SU-DHL-6 (cell line): Measurements from ENCODE around the gene TMEM129.

Experiments used
- H2AFZ ChIP-seq: fragments of 200-600 bp; sonication (generic); 2 replicates; pipeline ENCODE4 v1.6.1; 2014; ENCODE audit warnings: low read depth, mild to moderate bottlenecking, moderate library complexity, mixed read lengths, antibody characterized with exemption, low read length; ENCODE audit not compliant: severe bottlenecking
- H3F3A ChIP-seq: fragments of 200-600 bp; shearing (Covaris generic); 2 replicates; pipeline ENCODE4 v1.6.0; 2016; ENCODE audit warnings: antibody characterized with exemption, mild to moderate bottlenecking; ENCODE audit not compliant: insufficient read depth
- H3K27ac ChIP-seq: fragments of 200-600 bp; sonication (generic); 2 replicates; pipeline ENCODE4 v1.5.1; 2016; ENCODE audit warnings: low read depth, mild to moderate bottlenecking, low read length, moderate library complexity, mixed read lengths
- H3K27me3 ChIP-seq: fragments of 200-600 bp; sonication (generic), shearing (Covaris generic); 2 replicates; pipeline ENCODE4 v1.6.0; 2014; ENCODE audit warnings: mild to moderate bottlenecking, low read length
- H3K36me3 ChIP-seq: fragments of 200-600 bp; sonication (generic); 2 replicates; pipeline ENCODE4 v1.6.1; 2014; ENCODE audit warnings: mild to moderate bottlenecking, low read length, mixed read lengths
- H3K4me2 ChIP-seq: fragments of 300-600, 200-600 bp; shearing (Covaris generic), sonication (generic); 2 replicates; pipeline ENCODE4 v1.6.0; 2014; ENCODE audit warnings: low read length, low read depth, mild to moderate bottlenecking; ENCODE audit not compliant: poor library complexity, severe bottlenecking
- H3K4me3 ChIP-seq: fragments of 200-600 bp; sonication (generic); 2 replicates; pipeline ENCODE4 v1.5.1; 2014; ENCODE audit warnings: antibody characterized with exemption, low read length, mild to moderate bottlenecking, mixed read lengths; ENCODE audit not compliant: insufficient read depth, poor library complexity, severe bottlenecking
- H3K79me2 ChIP-seq: fragments of 200-600 bp; sonication (generic); 2 replicates; pipeline ENCODE4 v1.6.1; 2014; ENCODE audit warnings: mild to moderate bottlenecking, low read length, moderate library complexity; ENCODE audit not compliant: insufficient read depth
- H3K9ac ChIP-seq: fragments of 200-600 bp; sonication (generic); 2 replicates; pipeline ENCODE4 v1.7.0; 2014; ENCODE audit warnings: mild to moderate bottlenecking, low read length
- H3K9me2 ChIP-seq: fragments of 200-600 bp; sonication (generic); replicated peaks from 2 replicates; pipeline ENCODE4 v1.6.1; 2014; ENCODE audit warnings: low read length; ENCODE audit not compliant: insufficient read depth
- H3K9me3 ChIP-seq: fragments of 200-600 bp; sonication (generic); 2 replicates; pipeline ENCODE4 v1.6.1; 2014; ENCODE audit warnings: low read length, mixed read lengths; ENCODE audit not compliant: insufficient read depth
- H4K20me1 ChIP-seq: fragments of 200-600 bp; sonication (generic); 2 replicates; pipeline ENCODE4 v1.6.1; 2014; ENCODE audit warnings: low read depth, mild to moderate bottlenecking, antibody characterized with exemption, low read length, moderate library complexity, mixed read lengths
- EZH2phosphoT487 ChIP-seq: fragments of 200-600 bp; sonication (generic), shearing (Covaris generic); conservative IDR thresholded peaks from 2 replicates; pipeline ENCODE4 v1.6.1; 2018; ENCODE audit warnings: mild to moderate bottlenecking, antibody characterized with exemption, low read length, moderate library complexity, mixed read lengths
- TF ChIP-seq, protein P1 (sequence below): fragments of 200-600 bp; sonication (generic); IDR thresholded peaks from one replicate; pipeline ENCODE4 v1.5.1; 2017; ENCODE audit warnings: antibody characterized with exemption, mild to moderate bottlenecking, low read length, moderate library complexity; ENCODE audit not compliant: insufficient read depth, poor library complexity, severe bottlenecking

Gene TMEM129

DNA sequence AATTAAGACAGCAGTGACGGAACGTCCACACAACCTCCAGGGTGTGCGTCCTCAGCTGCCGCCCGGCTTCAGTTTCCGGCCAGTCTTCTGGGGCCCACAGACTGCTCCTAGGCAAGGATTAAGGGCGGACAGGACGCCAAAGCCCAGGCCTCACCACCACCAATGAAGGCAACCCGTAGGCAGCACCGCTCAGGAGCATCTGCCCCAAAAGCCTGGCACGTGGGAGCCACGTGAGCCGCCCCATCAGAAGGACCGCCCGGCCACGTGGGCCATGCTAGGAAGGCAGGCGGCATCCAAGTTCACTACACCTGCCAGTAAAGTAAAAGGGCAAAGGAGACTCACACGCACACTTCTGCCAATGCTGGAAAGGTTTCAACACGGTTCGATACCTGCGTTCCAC is 51.3 kb downstream of the TMEM129 start:
- no peak overlapping the region for H3K4me3 ChIP-seq
- no peaks in the 10 kb centered on the region for H4K20me1 ChIP-seq
- no peaks in the 10 kb centered on the region for H3K9me2 ChIP-seq
- H2AFZ ChIP-seq: no peak overlapping the region
- no peak overlapping the region for H3K27ac ChIP-seq
- no peaks in the 10 kb centered on the region for H3K27me3 ChIP-seq
- H3K4me2 ChIP-seq: no peak overlapping the region
- H3F3A ChIP-seq: peaks cover 11% of the 10 kb centered on the region; the same call in 1 of the 2 replicates
- H3K9ac ChIP-seq: no peak overlapping the region
- peaks cover 7% of the 10 kb centered on the region; the same call in 1 of the 2 replicates for H3K9me3 ChIP-seq
- no peaks in the 10 kb centered on the region for H3K36me3 ChIP-seq
- H3K79me2 ChIP-seq: no peaks in the 10 kb centered on the region
- TF ChIP-seq, protein P1, sequence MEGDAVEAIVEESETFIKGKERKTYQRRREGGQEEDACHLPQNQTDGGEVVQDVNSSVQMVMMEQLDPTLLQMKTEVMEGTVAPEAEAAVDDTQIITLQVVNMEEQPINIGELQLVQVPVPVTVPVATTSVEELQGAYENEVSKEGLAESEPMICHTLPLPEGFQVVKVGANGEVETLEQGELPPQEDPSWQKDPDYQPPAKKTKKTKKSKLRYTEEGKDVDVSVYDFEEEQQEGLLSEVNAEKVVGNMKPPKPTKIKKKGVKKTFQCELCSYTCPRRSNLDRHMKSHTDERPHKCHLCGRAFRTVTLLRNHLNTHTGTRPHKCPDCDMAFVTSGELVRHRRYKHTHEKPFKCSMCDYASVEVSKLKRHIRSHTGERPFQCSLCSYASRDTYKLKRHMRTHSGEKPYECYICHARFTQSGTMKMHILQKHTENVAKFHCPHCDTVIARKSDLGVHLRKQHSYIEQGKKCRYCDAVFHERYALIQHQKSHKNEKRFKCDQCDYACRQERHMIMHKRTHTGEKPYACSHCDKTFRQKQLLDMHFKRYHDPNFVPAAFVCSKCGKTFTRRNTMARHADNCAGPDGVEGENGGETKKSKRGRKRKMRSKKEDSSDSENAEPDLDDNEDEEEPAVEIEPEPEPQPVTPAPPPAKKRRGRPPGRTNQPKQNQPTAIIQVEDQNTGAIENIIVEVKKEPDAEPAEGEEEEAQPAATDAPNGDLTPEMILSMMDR: no peak
- no peak for TF ChIP-seq EZH2phosphoT487

DNA sequence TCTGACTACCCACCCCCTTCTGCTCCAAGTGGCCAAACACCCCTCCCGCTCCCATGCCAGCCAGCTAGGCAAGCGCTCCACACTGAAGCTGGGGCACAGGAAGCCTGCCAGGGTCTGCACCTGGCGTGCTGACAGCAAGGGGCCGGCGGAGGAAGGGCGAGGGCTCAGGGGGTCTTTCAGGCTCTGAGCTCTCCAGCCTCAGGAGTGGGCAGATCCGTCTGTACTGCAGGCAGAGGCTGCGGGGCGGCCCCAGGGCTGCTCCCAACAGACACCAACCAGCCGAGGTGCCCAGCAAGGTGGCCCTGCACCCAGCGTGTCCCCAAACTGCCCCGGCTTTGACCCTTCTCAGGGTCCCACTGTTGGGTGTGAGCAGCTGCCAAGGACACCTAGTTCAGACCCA is 51.9 kb downstream of the TMEM129 start:
- Histone ChIP-seq H3K4me3 (no peak overlapping the region), H3K27me3 (no peaks in the 10 kb centered on the region), H3K27ac (no peak overlapping the region), H3K9me2 (no peaks in the 10 kb centered on the region), H3K36me3 (no peaks in the 10 kb centered on the region), H4K20me1 (no peaks in the 10 kb centered on the region), H3K9me3 (peaks cover 7% of the 10 kb centered on the region; the same call in 1 of the 2 replicates), H3K79me2 (no peaks in the 10 kb centered on the region), H2AFZ (no peak overlapping the region), H3F3A (peaks cover 11% of the 10 kb centered on the region; the same call in 1 of the 2 replicates), H3K9ac (no peak overlapping the region), H3K4me2 (no peak overlapping the region)
- TF ChIP-seq, protein P1: no peak
- TF ChIP-seq EZH2phosphoT487: no peak

DNA sequence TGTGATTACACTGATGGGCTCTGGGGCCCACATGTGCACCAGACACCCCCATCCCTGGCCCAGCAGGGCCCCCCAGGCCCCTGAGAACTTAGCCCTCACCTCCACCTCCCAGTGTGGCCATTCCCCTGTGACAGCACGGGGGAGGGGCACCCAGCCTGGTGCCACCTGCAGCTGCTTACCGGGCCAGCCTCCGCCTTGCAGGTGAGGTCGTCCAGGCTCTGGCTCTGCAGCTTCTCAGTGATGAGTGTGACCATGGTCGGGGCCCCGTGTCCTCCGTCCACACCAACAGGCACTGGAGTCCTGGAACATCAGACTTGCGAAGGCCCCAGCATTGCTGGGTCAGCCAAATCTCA is 52.7 kb downstream of the TMEM129 start:
- TF ChIP-seq, protein P1: no peak
- no peak for TF ChIP-seq EZH2phosphoT487

DNA sequence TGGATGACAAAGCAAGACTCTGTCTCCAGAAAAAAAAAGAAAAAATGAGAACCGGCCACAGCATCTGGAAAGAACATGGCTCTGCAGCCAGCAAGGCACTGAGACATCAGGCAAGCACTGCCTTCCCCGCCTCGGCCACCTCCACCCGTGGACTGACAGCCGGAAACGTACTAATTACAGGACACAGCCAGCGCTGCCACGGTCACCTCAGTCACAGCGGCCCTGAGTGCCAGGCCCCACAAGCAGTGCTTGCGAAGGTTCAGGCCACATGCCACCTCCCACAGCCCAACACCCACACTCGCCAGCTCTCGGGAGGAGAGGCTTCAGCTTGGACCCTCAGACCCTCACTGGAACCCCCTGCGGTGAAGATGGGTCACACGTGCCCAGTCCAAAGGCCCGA is 53.9 kb downstream of the TMEM129 start:
- Histone ChIP-seq H3K4me2 (no peak overlapping the region), H3K9me3 (peaks cover 7% of the 10 kb centered on the region; the same call in 1 of the 2 replicates), H3F3A (peaks cover 11% of the 10 kb centered on the region; the same call in 1 of the 2 replicates), H3K9me2 (no peaks in the 10 kb centered on the region), H3K27ac (no peak overlapping the region), H2AFZ (no peak overlapping the region), H3K27me3 (no peaks in the 10 kb centered on the region), H4K20me1 (no peaks in the 10 kb centered on the region), H3K4me3 (no peak overlapping the region), H3K9ac (no peak overlapping the region), H3K79me2 (no peaks in the 10 kb centered on the region), H3K36me3 (no peaks in the 10 kb centered on the region)
- TF ChIP-seq, protein P1: no peak
- no peak for TF ChIP-seq EZH2phosphoT487

More for the DNA sequence above, 52.7 kb downstream of the TMEM129 start:
- peaks cover 7% of the 10 kb centered on the region; the same call in 1 of the 2 replicates for H3K9me3 ChIP-seq
- no peaks in the 10 kb centered on the region for H3K9me2 ChIP-seq
- no peaks in the 10 kb centered on the region for H3K27me3 ChIP-seq
- no peaks in the 10 kb centered on the region for H3K36me3 ChIP-seq
- H3K4me2 ChIP-seq: no peak overlapping the region
- H3K27ac ChIP-seq: no peak overlapping the region
- peaks cover 11% of the 10 kb centered on the region; the same call in 1 of the 2 replicates for H3F3A ChIP-seq
- no peaks in the 10 kb centered on the region for H4K20me1 ChIP-seq
- H2AFZ ChIP-seq: no peak overlapping the region
- H3K79me2 ChIP-seq: no peaks in the 10 kb centered on the region
- H3K4me3 ChIP-seq: no peak overlapping the region
- H3K9ac ChIP-seq: no peak overlapping the region
